ENCODE measurements around the gene MALSU1. TPM values are rescaled to one million over a fixed set of nuclear protein-coding genes. Genes with fewer than 3 reads are reported as not detected.

The MALSU1 gene
- total and polyA plus RNA-seq, 2 of the 13 experiments (the other 11 are each of a cell fraction or from before 2014, with no cell fraction given), result 72.0 to 141 TPM

DNA sequence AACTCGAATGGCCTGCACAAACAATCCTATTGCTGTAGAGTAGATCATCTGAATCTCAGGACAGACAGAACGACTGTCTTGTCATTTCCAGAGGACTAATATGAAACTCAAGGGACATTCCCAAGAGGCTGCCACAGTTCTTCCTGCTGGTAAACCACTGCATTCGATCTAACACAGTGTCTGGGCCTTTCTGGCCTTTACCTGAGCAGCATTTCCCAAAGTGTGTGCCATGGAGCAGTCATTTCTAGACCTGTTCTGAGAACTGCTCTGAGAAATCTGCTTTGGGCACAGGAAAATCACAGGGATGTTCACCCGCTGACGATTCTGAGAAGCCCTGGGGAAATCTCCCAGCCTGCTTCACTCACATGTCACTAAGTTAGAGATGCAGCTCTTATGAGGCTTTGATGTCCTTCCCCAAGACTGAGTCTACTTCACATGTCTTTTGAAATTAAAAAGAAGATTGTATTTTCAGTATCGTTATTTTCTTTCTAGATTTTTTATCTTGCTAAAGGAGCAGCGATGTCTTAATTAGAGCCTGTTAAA is 34.2 kb upstream of the MALSU1 start:
- in situ Hi-C loops (cut with HindIII; ENCODE audit: extremely low pct_ligation_motif_present, low pct_unique_long_range_greater_than_20kb), result loop anchor here (25.0 kb wide), 1 partner anchor 447 kb away; the partner anchor contains the start of gene STK31
- Histone ChIP-seq H3K4me1 (ENCODE audit: insufficient read depth, low read length) (no peaks in the 10 kb centered on the region; the same call in 1 of the 2 replicates), H3K79me2 (ENCODE audit: insufficient read depth, low read length) (no peaks in the 10 kb centered on the region), H3K9me3 (ENCODE audit: low read length) (no peaks in the 10 kb centered on the region), H3K27ac (ENCODE audit: extremely low read length, insufficient read depth, low read length) (no peak overlapping the region), H3K4me2 (ENCODE audit: low read depth, low read length) (peak overlapping the region; percentile 13; the same call in 1 of the 2 replicates), H3K9ac (ENCODE audit: insufficient read depth, low read depth, low read length) (no peak overlapping the region), H2AFZ (ENCODE audit: low read length) (peak overlapping the region; percentile 8), H4K20me1 (ENCODE audit: insufficient read depth, low read length) (no peaks in the 10 kb centered on the region), H3K27me3 (ENCODE audit: control insufficient read depth in 1 of 2, insufficient read depth in 2 of 2, low read length in 2 of 2) (peaks cover 2 to 14% of the 10 kb centered on the region in 2 experiments; a peak in 2 of 5 replicates), H3K36me3 (replicated peaks in 1 of 2; ENCODE audit: control insufficient read depth in 1 of 2, insufficient read depth in 2 of 2, low read length in 2 of 2) (no peaks in the 10 kb centered on the region), H3K4me3 (replicated peaks in 1 of 3; ENCODE audit: insufficient read depth in 1 of 3, low read depth in 2 of 3, low read length in 3 of 3) (no peak overlapping the region)
- TF ChIP-seq, protein P1, sequence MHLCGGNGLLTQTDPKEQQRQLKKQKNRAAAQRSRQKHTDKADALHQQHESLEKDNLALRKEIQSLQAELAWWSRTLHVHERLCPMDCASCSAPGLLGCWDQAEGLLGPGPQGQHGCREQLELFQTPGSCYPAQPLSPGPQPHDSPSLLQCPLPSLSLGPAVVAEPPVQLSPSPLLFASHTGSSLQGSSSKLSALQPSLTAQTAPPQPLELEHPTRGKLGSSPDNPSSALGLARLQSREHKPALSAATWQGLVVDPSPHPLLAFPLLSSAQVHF (CRISPR knock-in tag; IDR thresholded peaks at IDR 0.05), result no peak
- no peak for TF ChIP-seq SMARCC2 (IDR thresholded peaks at IDR 0.05)
- no TSS peak for BruUV-seq (replicated peaks)
- WGBS (ENCODE audit: low lambda C conversion rate), result 22% methylated on average over 6 of the region's 7 CpGs
- FAIRE-seq, result no peak
- no peak for DNase-seq (ENCODE audit: low spot score)
- POLR2A ChIA-PET, result no interaction called here
- CTCF ChIA-PET (ENCODE audit: low intra/inter-chr PET ratio, low total read pairs), result no interaction called here
- no peak for ATAC-seq
- intact Hi-C loops (cut with micrococcal nuclease; ENCODE audit: unreplicated experiment), result loop anchor here (10.0 kb wide), 1 partner anchor 160 kb away; the partner anchor contains the start of gene KLHL7

DNA sequence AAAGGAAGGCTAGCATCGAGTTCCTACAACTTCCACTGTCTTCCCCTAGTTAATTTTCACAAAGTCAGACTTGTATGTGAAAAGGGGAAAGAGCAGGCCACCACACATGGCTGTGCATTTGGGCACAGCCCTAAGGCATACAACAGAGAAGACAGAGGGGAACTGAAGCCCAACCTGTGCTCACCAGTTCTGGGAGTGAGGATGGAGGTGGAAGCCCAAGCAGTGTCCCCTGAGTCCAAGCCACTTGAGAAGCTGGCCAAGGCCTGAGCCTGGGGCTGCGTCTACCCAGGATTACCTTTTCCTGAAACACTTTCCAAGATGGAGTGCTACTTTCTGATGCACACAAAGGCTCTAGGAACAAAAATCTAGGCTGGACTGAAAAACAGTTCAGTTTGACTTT is 32.2 kb upstream of the MALSU1 start:
- DNase-seq (ENCODE audit: low spot score) (no peak), ATAC-seq (no peak; the same call in 2 of the 3 replicates), FAIRE-seq (no peak)
- no peak overlapping the region for H3K27ac ChIP-seq (ENCODE audit: extremely low read length, insufficient read depth, low read length)
- no peaks in the 10 kb centered on the region for H3K9me3 ChIP-seq (ENCODE audit: low read length)
- WGBS (ENCODE audit: low lambda C conversion rate), result 50% methylated on average over 2 of the region's 2 CpGs
- POLR2A ChIA-PET, result no interaction called here
- in situ Hi-C loops (cut with HindIII; ENCODE audit: extremely low pct_ligation_motif_present, low pct_unique_long_range_greater_than_20kb) (loop anchor here (25.0 kb wide), 1 partner anchor 445 kb away; the partner anchor contains the start of gene STK31), intact Hi-C loops (cut with micrococcal nuclease; ENCODE audit: unreplicated experiment) (loop anchor here (10.0 kb wide), 1 partner anchor 162 kb away; the partner anchor contains the start of gene KLHL7)
- no peak overlapping the region for H3K4me2 ChIP-seq (ENCODE audit: low read depth, low read length)
- BruUV-seq (replicated peaks), result no TSS peak
- no peak for TF ChIP-seq SYNCRIP (IDR thresholded peaks at IDR 0.05; ENCODE audit: insufficient read depth, low read depth, low read length)
- TF ChIP-seq SMAD9 (CRISPR knock-in tag; IDR thresholded peaks at IDR 0.05), result no peak
- no peak for TF ChIP-seq HNRNPK (IDR thresholded peaks at IDR 0.05; ENCODE audit: low read depth, low read length, poor library complexity, severe bottlenecking)
- no peak for TF ChIP-seq MAZ (IDR thresholded peaks at IDR 0.05; ENCODE audit: borderline replicate concordance, low read depth, low read length)
- TF ChIP-seq MAZ (CRISPR knock-in tag; IDR thresholded peaks at IDR 0.05; ENCODE audit: low read depth), result no peak
- no peak for TF ChIP-seq ZFP62 (CRISPR knock-in tag; IDR thresholded peaks at IDR 0.05)
- TF ChIP-seq NR1H2 (CRISPR knock-in tag; IDR thresholded peaks at IDR 0.05; ENCODE audit: borderline replicate concordance, low read depth), result no peak
- TF ChIP-seq ZNF430 (CRISPR knock-in tag; IDR thresholded peaks at IDR 0.05), result no peak
- no peak for TF ChIP-seq ZNF569 (CRISPR knock-in tag; IDR thresholded peaks at IDR 0.05; ENCODE audit: borderline replicate concordance)
- TF ChIP-seq MZF1 (CRISPR knock-in tag; IDR thresholded peaks at IDR 0.05; ENCODE audit: borderline replicate concordance), result no peak
- no peak for TF ChIP-seq NBN (conservative IDR thresholded peaks at IDR 0.05)
- TF ChIP-seq FOXJ3 (CRISPR knock-in tag; IDR thresholded peaks at IDR 0.05; ENCODE audit: borderline replicate concordance), result no peak
- TF ChIP-seq, protein P2, sequence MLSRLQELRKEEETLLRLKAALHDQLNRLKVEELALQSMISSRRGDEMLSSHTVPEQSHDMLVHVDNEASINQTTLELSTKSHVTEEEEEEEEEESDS (CRISPR knock-in tag; IDR thresholded peaks at IDR 0.05; ENCODE audit: borderline replicate concordance), result no peak
- no peak for TF ChIP-seq NCOR1 (IDR thresholded peaks at IDR 0.05; ENCODE audit: borderline replicate concordance, low read length)
- no peak for TF ChIP-seq DNMT1 (CRISPR knock-in tag; IDR thresholded peaks at IDR 0.05)
- TF ChIP-seq ZNF3 (CRISPR knock-in tag; IDR thresholded peaks at IDR 0.05), result no peak
- H3K4me1 ChIP-seq (ENCODE audit: insufficient read depth, low read length), result peaks cover 11% of the 10 kb centered on the region
- H2AFZ ChIP-seq (ENCODE audit: low read length), result no peak overlapping the region
- H3K9ac ChIP-seq (ENCODE audit: insufficient read depth, low read depth, low read length), result no peak overlapping the region
- no peaks in the 10 kb centered on the region for H3K36me3 ChIP-seq (replicated peaks in 1 of 2; ENCODE audit: control insufficient read depth in 1 of 2, insufficient read depth in 2 of 2, low read length in 2 of 2)
- no peaks in the 10 kb centered on the region for H4K20me1 ChIP-seq (ENCODE audit: insufficient read depth, low read length)
- H3K4me3 ChIP-seq (replicated peaks in 1 of 3; ENCODE audit: insufficient read depth in 1 of 3, low read depth in 2 of 3, low read length in 3 of 3), result no peak overlapping the region
- CTCF ChIA-PET (ENCODE audit: low intra/inter-chr PET ratio, low total read pairs), result no interaction called here
- no peaks in the 10 kb centered on the region for H3K79me2 ChIP-seq (ENCODE audit: insufficient read depth, low read length)
- H3K27me3 ChIP-seq (ENCODE audit: control insufficient read depth in 1 of 2, insufficient read depth in 2 of 2, low read length in 2 of 2), result peaks cover 0 to 7% of the 10 kb centered on the region in 2 experiments; a peak in 1 of 5 replicates
